Chondrocyte (in vitro differentiated cells): ENCODE measurements around the gene MEX3C. TPM values are rescaled to one million over a fixed set of nuclear protein-coding genes. Genes with fewer than 3 reads are reported as not detected.

ENCODE experiments used
- DNase-seq: peaks from one replicate; pipeline ENCODE4 v3.0.0; 2021; ENCODE audit warnings: mixed read lengths, low spot score
- H3K27ac Mint-ChIP-seq: one replicate; pipeline ENCODE4 v1.8.0; 2021; ENCODE audit warnings: mild to moderate bottlenecking, moderate library complexity, mixed read lengths; ENCODE audit not compliant: unreplicated experiment
- H3K27me3 Mint-ChIP-seq: 2 replicates; pipeline ENCODE4 v1.8.0; 2021; ENCODE audit warnings: low read depth, mixed read lengths
- H3K36me3 Mint-ChIP-seq: 2 replicates; pipeline ENCODE4 v1.8.0; 2021; ENCODE audit warnings: low read depth, mixed read lengths
- H3K4me1 Mint-ChIP-seq: 2 replicates; pipeline ENCODE4 v1.8.0; 2021; ENCODE audit warnings: low read depth, mild to moderate bottlenecking, mixed read lengths
- H3K4me3 Mint-ChIP-seq: one replicate; pipeline ENCODE4 v1.8.0; 2021; ENCODE audit warnings: mild to moderate bottlenecking, moderate library complexity, mixed read lengths; ENCODE audit not compliant: unreplicated experiment
- H3K9me3 Mint-ChIP-seq: 2 replicates; pipeline ENCODE4 v1.8.0; 2021; ENCODE audit warnings: low read depth, mixed read lengths
- total RNA-seq: library from RNA; stranded (reverse); gene quantifications from 3 replicates; pipeline ENCODE4 v1.2.1, GENCODE V29; 2021
- TF ChIP-seq, protein P1 (sequence below): fragments of 200-600 bp; sonication (generic); IDR thresholded peaks from 2 replicates; pipeline ENCODE4 v1.5.0; 2021; ENCODE audit warnings: antibody characterized with exemption, mild to moderate bottlenecking, moderate library complexity

Gene MEX3C
- total RNA-seq, 1 donor from 2014 or later = 49.0 TPM

DNA sequence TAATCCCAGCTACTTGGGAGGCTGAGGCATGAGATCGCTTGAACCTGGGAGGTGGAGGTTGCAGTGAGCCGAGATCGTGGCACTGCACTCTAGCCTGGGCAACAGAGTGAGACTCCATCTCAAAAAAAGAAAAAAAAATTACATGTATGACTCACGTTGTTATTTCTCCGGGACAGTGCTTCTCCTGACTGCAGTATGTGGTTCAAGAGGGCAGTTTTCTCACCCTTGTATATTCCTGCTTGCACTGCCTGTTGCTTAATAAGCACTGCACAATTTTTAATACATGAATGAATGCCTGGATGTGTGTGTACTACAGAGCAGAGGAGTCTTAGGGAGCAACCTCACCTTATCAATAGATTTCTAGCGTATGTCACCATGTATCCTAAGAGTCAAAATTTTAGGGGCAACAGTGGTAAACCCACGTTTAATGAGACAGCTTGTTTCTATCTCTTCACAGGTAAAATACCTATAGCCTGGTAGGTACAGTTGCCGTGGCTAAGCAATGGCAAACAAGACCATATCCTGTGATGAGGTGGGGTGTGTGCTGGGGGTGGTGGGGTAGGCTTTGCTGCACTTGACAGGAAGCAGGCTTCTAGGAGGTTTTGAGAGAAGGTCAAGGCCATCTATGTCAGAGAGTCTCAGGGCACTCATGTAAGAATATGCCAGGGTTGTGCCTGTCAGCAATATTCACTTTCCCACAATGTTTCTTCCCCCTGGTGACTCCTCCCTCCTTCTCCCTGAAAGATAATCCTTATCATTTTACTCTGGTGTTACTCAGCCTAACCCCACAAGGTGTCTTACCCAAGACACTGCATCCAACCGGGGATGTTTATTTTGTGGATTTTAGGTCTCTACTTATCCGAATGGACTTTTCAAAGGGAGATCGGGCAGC is 36.9 kb upstream of the MEX3C start:
- Mint-ChIP-seq H3K4me3 (peak overlapping the region; percentile 5), H3K27me3 (no peaks in the 10 kb centered on the region), H3K27ac (peak overlapping the region; percentile 72), H3K4me1 (peaks cover 25% of the 10 kb centered on the region), H3K36me3 (no peaks in the 10 kb centered on the region), H3K9me3 (no peaks in the 10 kb centered on the region)
- TF ChIP-seq, protein P1, sequence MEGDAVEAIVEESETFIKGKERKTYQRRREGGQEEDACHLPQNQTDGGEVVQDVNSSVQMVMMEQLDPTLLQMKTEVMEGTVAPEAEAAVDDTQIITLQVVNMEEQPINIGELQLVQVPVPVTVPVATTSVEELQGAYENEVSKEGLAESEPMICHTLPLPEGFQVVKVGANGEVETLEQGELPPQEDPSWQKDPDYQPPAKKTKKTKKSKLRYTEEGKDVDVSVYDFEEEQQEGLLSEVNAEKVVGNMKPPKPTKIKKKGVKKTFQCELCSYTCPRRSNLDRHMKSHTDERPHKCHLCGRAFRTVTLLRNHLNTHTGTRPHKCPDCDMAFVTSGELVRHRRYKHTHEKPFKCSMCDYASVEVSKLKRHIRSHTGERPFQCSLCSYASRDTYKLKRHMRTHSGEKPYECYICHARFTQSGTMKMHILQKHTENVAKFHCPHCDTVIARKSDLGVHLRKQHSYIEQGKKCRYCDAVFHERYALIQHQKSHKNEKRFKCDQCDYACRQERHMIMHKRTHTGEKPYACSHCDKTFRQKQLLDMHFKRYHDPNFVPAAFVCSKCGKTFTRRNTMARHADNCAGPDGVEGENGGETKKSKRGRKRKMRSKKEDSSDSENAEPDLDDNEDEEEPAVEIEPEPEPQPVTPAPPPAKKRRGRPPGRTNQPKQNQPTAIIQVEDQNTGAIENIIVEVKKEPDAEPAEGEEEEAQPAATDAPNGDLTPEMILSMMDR = no peak
- no peak for DNase-seq

DNA sequence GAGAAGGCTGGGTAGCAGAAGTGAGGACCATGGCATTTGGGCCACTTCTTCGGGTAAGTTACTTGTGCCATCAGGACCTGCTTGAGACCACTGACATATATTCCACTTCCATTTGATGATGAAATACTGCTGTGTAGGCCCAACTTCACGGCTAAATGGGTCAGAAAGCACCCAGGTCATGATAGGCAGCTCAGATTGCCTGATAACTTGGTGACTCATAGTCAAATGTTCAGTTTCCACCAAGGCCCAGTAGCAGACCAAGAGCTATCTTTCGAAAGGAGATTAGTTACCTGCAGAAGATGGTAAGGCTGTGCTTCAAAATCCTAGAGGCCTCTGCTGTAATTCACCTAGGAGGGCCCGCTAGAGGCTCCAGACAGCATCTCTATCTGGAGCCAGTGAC is 31.8 kb upstream of the MEX3C start:
- H3K4me3 Mint-ChIP-seq = no peak overlapping the region
- TF ChIP-seq, protein P1 = no peak
- no peaks in the 10 kb centered on the region for H3K27me3 Mint-ChIP-seq
- H3K36me3 Mint-ChIP-seq = no peaks in the 10 kb centered on the region
- no peak for DNase-seq
- peaks cover 3% of the 10 kb centered on the region for H3K4me1 Mint-ChIP-seq
- no peak overlapping the region for H3K27ac Mint-ChIP-seq
- H3K9me3 Mint-ChIP-seq = peaks cover 4% of the 10 kb centered on the region

DNA sequence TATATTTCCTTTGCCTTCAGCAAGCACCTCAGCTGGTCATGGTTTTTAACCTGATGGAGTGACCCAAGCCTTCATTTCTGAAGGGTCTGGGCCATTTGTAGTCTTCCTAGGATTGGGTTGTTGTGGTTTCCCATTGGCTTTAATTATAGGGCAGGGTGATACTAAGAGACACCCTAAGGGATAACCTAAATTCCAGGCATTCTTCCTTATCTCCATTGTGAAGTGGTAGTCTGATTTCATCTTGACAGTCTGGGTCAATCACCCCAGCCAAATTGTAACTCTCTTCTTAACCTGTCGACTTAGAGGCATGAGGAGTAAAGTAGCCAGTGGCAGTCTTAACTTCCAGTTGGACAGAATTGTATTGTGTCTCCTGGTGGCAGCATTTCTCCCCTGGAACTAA is 30.2 kb upstream of the MEX3C start:
- no peaks in the 10 kb centered on the region for H3K36me3 Mint-ChIP-seq
- H3K4me1 Mint-ChIP-seq = no peaks in the 10 kb centered on the region
- H3K27ac Mint-ChIP-seq = no peak overlapping the region
- H3K27me3 Mint-ChIP-seq = no peaks in the 10 kb centered on the region
- peaks cover 4% of the 10 kb centered on the region for H3K9me3 Mint-ChIP-seq
- no peak overlapping the region for H3K4me3 Mint-ChIP-seq
- no peak for DNase-seq
- TF ChIP-seq, protein P1 = no peak

DNA sequence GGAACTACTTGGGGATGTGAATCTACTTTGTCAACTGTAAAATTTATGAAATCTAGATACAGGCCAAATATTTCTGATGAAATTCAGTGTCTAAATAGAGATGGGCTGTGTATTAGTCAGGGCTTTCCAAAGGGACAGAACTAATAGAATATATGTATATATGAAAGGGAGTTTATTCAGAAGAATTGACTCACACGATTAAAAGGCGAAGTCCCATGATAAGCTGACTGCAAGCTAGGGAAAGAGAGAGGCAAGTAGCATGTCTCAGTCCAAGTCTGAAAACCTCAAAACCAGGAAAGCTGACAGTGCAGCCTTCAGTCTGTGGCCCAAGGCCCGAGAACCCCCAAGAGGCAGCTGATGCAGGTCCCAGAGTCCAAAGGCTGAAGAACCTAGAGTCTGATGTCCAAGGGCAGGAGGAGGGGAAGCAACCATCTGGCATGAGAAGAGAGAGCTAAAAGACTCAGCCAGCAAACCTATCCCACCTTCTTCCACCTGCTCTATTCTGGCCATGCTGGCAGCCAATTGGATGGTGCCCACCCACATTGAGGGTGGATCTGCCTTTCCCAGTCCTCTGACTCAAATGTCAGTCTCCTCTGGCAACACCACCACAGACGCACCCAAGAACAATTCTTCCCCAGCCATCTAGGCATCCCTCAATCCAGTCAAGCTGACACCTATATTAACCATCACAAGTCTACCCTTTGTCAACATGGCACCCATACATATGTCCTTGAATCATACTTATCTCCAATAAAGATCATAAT is 29.3 kb upstream of the MEX3C start:
- Mint-ChIP-seq H3K36me3 (no peaks in the 10 kb centered on the region), H3K9me3 (peaks cover 4% of the 10 kb centered on the region), H3K27ac (no peak overlapping the region), H3K4me3 (no peak overlapping the region), H3K27me3 (no peaks in the 10 kb centered on the region), H3K4me1 (no peaks in the 10 kb centered on the region)
- TF ChIP-seq, protein P1 = no peak
- no peak for DNase-seq

DNA sequence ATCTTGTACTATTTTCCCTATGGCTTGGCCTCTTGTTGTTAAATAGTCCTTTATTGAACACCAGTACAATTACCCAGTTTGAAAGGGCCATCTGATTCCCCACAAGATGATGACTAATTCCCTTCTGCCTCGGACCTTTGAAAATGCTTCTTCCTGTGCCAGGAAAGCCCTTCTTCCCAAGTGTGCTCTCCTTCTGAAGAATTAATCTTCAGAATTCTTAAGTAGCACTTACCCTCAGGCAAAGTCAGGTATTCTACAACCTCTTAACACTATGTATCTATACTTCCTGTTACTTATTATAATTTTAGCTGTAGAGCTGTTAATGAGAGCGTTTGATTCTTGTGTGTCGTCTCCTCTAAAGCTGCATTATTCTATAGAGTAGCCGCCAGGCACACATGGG is 28.6 kb upstream of the MEX3C start:
- Mint-ChIP-seq H3K27me3 (no peaks in the 10 kb centered on the region), H3K27ac (no peak overlapping the region), H3K4me1 (no peaks in the 10 kb centered on the region), H3K36me3 (no peaks in the 10 kb centered on the region), H3K9me3 (peaks cover 7% of the 10 kb centered on the region), H3K4me3 (no peak overlapping the region)
- TF ChIP-seq, protein P1 = no peak
- no peak for DNase-seq
